ENCODE results near the gene TPD52L1. TPM values are rescaled to one million over a fixed set of nuclear protein-coding genes. Genes with fewer than 3 reads are reported as not detected.

TPD52L1 gene
- total and polyA plus RNA-seq, 10 of the 15 experiments (the other 5 are each of a cell fraction or from before 2014, with no cell fraction given), result 0.03 to 2.6 (median 0.16) TPM; not detected in 3

DNA sequence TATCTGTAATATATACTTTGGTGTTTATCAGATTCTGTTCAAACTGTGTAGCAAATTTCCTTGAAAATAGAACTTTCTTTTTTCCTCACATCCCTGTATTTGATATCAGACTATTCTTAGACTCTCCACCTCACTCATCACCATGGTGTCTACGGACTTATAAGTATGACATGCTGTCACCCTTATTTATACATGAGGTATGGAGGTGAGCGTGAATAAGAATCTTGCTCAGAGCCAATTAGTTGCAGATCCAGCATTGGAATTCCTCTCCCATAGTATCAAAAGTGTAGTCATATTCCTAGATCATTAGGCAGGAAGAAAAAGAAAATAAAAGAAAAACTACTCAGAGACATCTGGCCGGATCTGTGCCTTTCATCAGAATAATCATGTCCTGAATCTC lies 43.0 kb downstream of the TPD52L1 start:
- SMC1A ChIA-PET (ENCODE audit: uncharacterized antibody, unreplicated experiment), result no interaction called here

DNA sequence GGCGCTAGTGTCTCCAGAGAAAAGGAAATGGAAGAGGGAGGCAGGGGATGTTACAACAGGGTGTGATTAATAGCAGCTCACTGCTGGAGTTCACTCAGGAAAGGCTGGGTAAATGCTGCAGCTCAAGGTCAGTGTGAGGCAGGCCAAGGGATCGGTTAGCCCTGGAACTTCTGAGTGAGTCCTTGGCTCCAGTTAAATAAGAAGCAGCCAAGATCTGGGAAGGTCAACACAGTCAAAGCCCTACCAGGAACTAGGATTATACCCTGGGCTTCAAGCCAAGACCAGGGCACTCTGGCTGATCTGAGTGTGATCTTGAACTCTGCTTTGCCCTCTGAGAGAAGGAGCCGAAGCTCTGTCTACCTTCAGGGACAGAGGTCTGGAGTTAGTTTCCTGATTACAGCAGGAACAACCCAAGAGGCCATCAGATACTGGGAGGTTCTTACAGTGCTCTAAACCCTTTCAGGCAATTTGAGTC lies 44.3 kb downstream of the TPD52L1 start:
- ChIA-PET RAD21 (ENCODE audit: unreplicated experiment) (no interaction called here), POLR2A (no interaction called here), SMC1A (ENCODE audit: uncharacterized antibody, unreplicated experiment) (no interaction called here), CTCF (interaction anchor here (1.6 kb wide), 1 partner anchor 47 kb away, joined by 4 read pairs; no protein-coding TSS in a partner anchor)
- H3K4me1 ChIP-seq (ENCODE audit: control insufficient read depth, insufficient read depth, low read length), result no peaks in the 10 kb centered on the region
- intact Hi-C loops (cut with micrococcal nuclease; ENCODE audit: unreplicated experiment) (loop anchor here (10.0 kb wide), 1 partner anchor 567 kb away; no protein-coding TSS in a partner anchor), in situ Hi-C loops (cut with MboI) (no loop called here)
- H3K9me3 ChIP-seq (replicated peaks; ENCODE audit: control insufficient read depth, insufficient read depth, low read length), result no peaks in the 10 kb centered on the region
- H3K79me2 ChIP-seq (ENCODE audit: control insufficient read depth, insufficient read depth, low read length), result no peaks in the 10 kb centered on the region
- H3K9ac ChIP-seq (ENCODE audit: control insufficient read depth, insufficient read depth, low read length), result no peak overlapping the region
- no TSS peak for BruUV-seq (replicated peaks)
- no peaks in the 10 kb centered on the region for H3K36me3 ChIP-seq (ENCODE audit: control insufficient read depth in 2 of 2, insufficient read depth in 2 of 2, low read length in 1 of 2)
- TF ChIP-seq KDM1A (IDR thresholded peaks at IDR 0.05; ENCODE audit: borderline replicate concordance) (no peak), RUNX3 (IDR thresholded peaks at IDR 0.05; ENCODE audit: low read length) (no peak)
- TF ChIP-seq, protein P1, sequence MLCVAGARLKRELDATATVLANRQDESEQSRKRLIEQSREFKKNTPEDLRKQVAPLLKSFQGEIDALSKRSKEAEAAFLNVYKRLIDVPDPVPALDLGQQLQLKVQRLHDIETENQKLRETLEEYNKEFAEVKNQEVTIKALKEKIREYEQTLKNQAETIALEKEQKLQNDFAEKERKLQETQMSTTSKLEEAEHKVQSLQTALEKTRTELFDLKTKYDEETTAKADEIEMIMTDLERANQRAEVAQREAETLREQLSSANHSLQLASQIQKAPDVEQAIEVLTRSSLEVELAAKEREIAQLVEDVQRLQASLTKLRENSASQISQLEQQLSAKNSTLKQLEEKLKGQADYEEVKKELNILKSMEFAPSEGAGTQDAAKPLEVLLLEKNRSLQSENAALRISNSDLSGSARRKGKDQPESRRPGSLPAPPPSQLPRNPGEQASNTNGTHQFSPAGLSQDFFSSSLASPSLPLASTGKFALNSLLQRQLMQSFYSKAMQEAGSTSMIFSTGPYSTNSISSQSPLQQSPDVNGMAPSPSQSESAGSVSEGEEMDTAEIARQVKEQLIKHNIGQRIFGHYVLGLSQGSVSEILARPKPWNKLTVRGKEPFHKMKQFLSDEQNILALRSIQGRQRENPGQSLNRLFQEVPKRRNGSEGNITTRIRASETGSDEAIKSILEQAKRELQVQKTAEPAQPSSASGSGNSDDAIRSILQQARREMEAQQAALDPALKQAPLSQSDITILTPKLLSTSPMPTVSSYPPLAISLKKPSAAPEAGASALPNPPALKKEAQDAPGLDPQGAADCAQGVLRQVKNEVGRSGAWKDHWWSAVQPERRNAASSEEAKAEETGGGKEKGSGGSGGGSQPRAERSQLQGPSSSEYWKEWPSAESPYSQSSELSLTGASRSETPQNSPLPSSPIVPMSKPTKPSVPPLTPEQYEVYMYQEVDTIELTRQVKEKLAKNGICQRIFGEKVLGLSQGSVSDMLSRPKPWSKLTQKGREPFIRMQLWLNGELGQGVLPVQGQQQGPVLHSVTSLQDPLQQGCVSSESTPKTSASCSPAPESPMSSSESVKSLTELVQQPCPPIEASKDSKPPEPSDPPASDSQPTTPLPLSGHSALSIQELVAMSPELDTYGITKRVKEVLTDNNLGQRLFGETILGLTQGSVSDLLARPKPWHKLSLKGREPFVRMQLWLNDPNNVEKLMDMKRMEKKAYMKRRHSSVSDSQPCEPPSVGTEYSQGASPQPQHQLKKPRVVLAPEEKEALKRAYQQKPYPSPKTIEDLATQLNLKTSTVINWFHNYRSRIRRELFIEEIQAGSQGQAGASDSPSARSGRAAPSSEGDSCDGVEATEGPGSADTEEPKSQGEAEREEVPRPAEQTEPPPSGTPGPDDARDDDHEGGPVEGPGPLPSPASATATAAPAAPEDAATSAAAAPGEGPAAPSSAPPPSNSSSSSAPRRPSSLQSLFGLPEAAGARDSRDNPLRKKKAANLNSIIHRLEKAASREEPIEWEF (IDR thresholded peaks at IDR 0.05; ENCODE audit: insufficient replicate concordance, low read depth, low read length), result no peak
- no peak overlapping the region for H3K4me2 ChIP-seq (ENCODE audit: control insufficient read depth, insufficient read depth)
- no peaks in the 10 kb centered on the region for H4K20me1 ChIP-seq (ENCODE audit: control insufficient read depth, insufficient read depth)
- no peak overlapping the region for H3K27ac ChIP-seq (ENCODE audit: control insufficient read depth, insufficient read depth)
- FAIRE-seq (no peak), ATAC-seq (no peak), DNase-seq (ENCODE audit: low read depth, low spot score) (no peak)
- H2AFZ ChIP-seq (ENCODE audit: control insufficient read depth, low read depth, low read length), result no peak overlapping the region
- no peaks in the 10 kb centered on the region for H3K27me3 ChIP-seq (replicated peaks in 1 of 2; ENCODE audit: control insufficient read depth in 2 of 2, insufficient read depth in 2 of 2, low read length in 1 of 2)
- 14% methylated on average over 3 of the region's 3 CpGs for WGBS (ENCODE audit: insufficient coverage, insufficient replicate concordance, low lambda C conversion rate, missing lambda C conversion rate)
- H3K4me3 ChIP-seq, result no peak overlapping the region

More for the DNA sequence above, 43.0 kb downstream of the TPD52L1 start:
- Histone ChIP-seq H3K79me2 (ENCODE audit: control insufficient read depth, insufficient read depth, low read length) (no peaks in the 10 kb centered on the region), H3K4me3 (no peak overlapping the region), H4K20me1 (ENCODE audit: control insufficient read depth, insufficient read depth) (no peaks in the 10 kb centered on the region), H3K27me3 (replicated peaks in 1 of 2; ENCODE audit: control insufficient read depth in 2 of 2, insufficient read depth in 2 of 2, low read length in 1 of 2) (no peaks in the 10 kb centered on the region), H3K9me3 (replicated peaks; ENCODE audit: control insufficient read depth, insufficient read depth, low read length) (no peaks in the 10 kb centered on the region), H3K27ac (ENCODE audit: control insufficient read depth, insufficient read depth) (no peak overlapping the region), H3K4me2 (ENCODE audit: control insufficient read depth, insufficient read depth) (no peak overlapping the region), H3K9ac (ENCODE audit: control insufficient read depth, insufficient read depth, low read length) (no peak overlapping the region), H3K4me1 (ENCODE audit: control insufficient read depth, insufficient read depth, low read length) (no peaks in the 10 kb centered on the region), H3K36me3 (ENCODE audit: control insufficient read depth in 2 of 2, insufficient read depth in 2 of 2, low read length in 1 of 2) (no peaks in the 10 kb centered on the region), H2AFZ (ENCODE audit: control insufficient read depth, low read depth, low read length) (no peak overlapping the region)
- in situ Hi-C loops (cut with MboI), result no loop called here
- ChIA-PET POLR2A (no interaction called here), CTCF (interaction anchor here (1.8 kb wide), 1 partner anchor 21 kb away, joined by 4 read pairs; no protein-coding TSS in a partner anchor), RAD21 (ENCODE audit: unreplicated experiment) (no interaction called here)
- intact Hi-C loops (cut with micrococcal nuclease; ENCODE audit: unreplicated experiment), result loop anchor here (10.0 kb wide), 1 partner anchor 568 kb away; no protein-coding TSS in a partner anchor
- DNase-seq (ENCODE audit: low read depth, low spot score) (no peak), FAIRE-seq (no peak), ATAC-seq (no peak)
- 26% methylated on average over 3 of the region's 3 CpGs for WGBS (ENCODE audit: insufficient coverage, insufficient replicate concordance, low lambda C conversion rate, missing lambda C conversion rate)
- BruUV-seq (replicated peaks), result no TSS peak
- TF ChIP-seq PML (IDR thresholded peaks at IDR 0.05; ENCODE audit: low read length), result no peak
- no peak for TF ChIP-seq TBL1XR1 (IDR thresholded peaks at IDR 0.05; ENCODE audit: low read depth, low read length)
- TF ChIP-seq EGR1 (IDR thresholded peaks at IDR 0.05; ENCODE audit: borderline replicate concordance in 1 of 2, low read depth in 2 of 2, low read length in 2 of 2), result no peak
- TF ChIP-seq, protein P2, sequence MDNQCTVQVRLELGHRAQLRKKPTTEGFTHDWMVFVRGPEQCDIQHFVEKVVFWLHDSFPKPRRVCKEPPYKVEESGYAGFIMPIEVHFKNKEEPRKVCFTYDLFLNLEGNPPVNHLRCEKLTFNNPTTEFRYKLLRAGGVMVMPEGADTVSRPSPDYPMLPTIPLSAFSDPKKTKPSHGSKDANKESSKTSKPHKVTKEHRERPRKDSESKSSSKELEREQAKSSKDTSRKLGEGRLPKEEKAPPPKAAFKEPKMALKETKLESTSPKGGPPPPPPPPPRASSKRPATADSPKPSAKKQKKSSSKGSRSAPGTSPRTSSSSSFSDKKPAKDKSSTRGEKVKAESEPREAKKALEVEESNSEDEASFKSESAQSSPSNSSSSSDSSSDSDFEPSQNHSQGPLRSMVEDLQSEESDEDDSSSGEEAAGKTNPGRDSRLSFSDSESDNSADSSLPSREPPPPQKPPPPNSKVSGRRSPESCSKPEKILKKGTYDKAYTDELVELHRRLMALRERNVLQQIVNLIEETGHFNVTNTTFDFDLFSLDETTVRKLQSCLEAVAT (IDR thresholded peaks at IDR 0.05), result no peak

Measured in GM12878 (cell line).